Measurements from ENCODE around the gene EDN2. TPM values are rescaled to one million over a fixed set of nuclear protein-coding genes. Genes with fewer than 3 reads are reported as not detected.

Gene EDN2
- polyA plus RNA-seq, 3 donors: 0.07 to 1.4 TPM; not detected in 1

GRCh38 chr1:41435570-41436178 is 48.8 kb downstream of the EDN2 start:
- H3K27ac ChIP-seq (ENCODE audit: low read depth, low read length): no peak overlapping the region
- 51 to 55% (median 53%) methylated on average over 15 of the region's 15 CpGs for WGBS, 3 donors

DNA sequence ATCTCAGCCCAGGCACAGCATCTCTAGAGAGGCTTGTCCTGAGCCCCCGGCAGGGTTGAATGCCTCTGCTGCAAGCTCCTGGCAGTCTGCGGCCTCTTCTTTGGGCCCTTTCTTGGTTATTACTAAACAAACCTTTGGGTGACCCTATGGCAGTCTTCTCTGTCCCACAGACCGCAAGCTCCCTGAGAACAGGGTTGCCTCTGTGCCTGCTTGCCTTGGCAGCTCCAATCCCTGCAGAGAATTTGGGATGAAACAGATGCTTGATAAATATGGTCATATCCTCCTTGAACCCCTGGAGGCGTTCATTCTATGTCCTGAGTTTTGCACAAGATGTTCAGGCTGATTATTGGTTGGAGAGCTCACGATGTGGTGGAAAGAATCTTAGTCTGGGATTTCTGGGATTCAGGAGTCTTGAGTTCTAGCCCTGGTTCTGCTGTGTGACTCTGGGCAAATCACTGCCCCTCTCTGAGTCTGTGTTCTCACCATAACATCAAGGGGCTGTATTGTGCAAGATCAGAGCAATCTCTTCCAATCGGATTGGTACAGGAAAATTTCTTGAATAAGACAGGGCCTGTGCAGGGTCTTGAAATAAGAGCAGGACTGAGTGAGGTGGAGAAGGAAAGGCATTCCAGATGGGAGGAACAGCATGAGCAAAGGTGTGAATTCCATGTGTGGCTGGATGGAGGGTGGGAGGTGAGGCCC is 49.6 kb downstream of the EDN2 start:
- no peak overlapping the region for H3K27ac ChIP-seq (ENCODE audit: low read depth, low read length)
- 77 to 84% (median 84%) methylated on average over 6 of the region's 6 CpGs for WGBS, 3 donors

- H3K27ac ChIP-seq (ENCODE audit: low read depth, low read length): no peak overlapping the region
- WGBS, 3 donors: 86 to 96% (median 86%) methylated on average over 5 of the region's 5 CpGs
Observed at GRCh38 chr1:41434306-41434705, 50.2 kb downstream of the EDN2 start.

GRCh38 chr1:41433501-41433900 is 51.0 kb downstream of the EDN2 start:
- no peak overlapping the region for H3K27ac ChIP-seq (ENCODE audit: low read depth, low read length)
- 82 to 89% (median 87%) methylated on average over 4 of the region's 4 CpGs for WGBS, 3 donors

- WGBS, 3 donors: 11 to 30% (median 20%) methylated on average over 17 of the region's 17 CpGs
- H3K27ac ChIP-seq (ENCODE audit: low read depth, low read length): no peak overlapping the region
Observed at GRCh38 chr1:41432481-41433280, 51.8 kb downstream of the EDN2 start.

- 70 to 82% (median 80%) methylated on average over 20 of the region's 20 CpGs for WGBS, 3 donors
- H3K27ac ChIP-seq (ENCODE audit: low read depth, low read length): no peak overlapping the region
Observed at GRCh38 chr1:41431490-41432350, 52.8 kb downstream of the EDN2 start.

- no peak overlapping the region for H3K27ac ChIP-seq (ENCODE audit: low read depth, low read length)
- WGBS, 3 donors: 74 to 83% (median 78%) methylated on average over 4 of the region's 4 CpGs
Observed at GRCh38 chr1:41430582-41430981, 53.9 kb downstream of the EDN2 start.

DNA sequence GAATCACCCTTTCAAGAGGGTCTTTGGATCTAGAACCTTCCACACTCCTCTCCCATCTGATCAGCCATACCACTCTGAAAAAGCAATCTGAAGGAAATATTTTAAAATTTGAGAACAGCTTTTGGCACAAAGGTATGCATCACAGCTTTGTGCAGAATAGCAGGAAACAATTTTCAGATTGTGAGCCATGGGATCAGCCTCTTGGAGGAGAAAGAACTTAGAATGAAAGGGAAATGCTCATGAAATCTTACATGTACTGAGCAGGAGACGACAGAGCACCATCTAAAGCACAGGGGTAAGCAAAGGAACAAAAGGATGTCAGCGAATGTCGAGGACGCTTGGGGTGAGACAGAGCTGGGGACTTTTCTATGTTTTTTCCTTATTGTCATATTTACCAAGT is 54.4 kb downstream of the EDN2 start:
- WGBS, 3 donors: 81 to 86% (median 81%) methylated on average over 4 of the region's 4 CpGs
- no peak overlapping the region for H3K27ac ChIP-seq (ENCODE audit: low read depth, low read length)

- 58 to 73% (median 58%) methylated on average over 5 of the region's 5 CpGs for WGBS, 3 donors
- no peak overlapping the region for H3K27ac ChIP-seq (ENCODE audit: low read depth, low read length)
Observed at GRCh38 chr1:41429641-41430035, 54.8 kb downstream of the EDN2 start.

Other genes with a start within 250 kb of the EDN2 start
- 10 to 100 TPM; 24.1 to 26.3 (median 24.4) TPM for gene SCMH1, start 242.4 kb downstream of the EDN2 start, polyA plus RNA-seq
- under 1 TPM; 0.24 to 0.37 (median 0.34) TPM for gene FOXO6, start 123.2 kb downstream of the EDN2 start, polyA plus RNA-seq

Measured in adipose tissue (tissue), 3 donors.